ENCODE measurements around the gene DAD1. TPM values are rescaled to one million over a fixed set of nuclear protein-coding genes. Genes with fewer than 3 reads are reported as not detected.
"Not testable (repeated sequence)": the region's sequence is repeated elsewhere in the genome, so short reads cannot be mapped to it uniquely, and the experiment has no call there.

The DAD1 gene
- polyA plus RNA-seq, 3 donors from 2014 or later = 602 to 622 (median 602) TPM

DNA sequence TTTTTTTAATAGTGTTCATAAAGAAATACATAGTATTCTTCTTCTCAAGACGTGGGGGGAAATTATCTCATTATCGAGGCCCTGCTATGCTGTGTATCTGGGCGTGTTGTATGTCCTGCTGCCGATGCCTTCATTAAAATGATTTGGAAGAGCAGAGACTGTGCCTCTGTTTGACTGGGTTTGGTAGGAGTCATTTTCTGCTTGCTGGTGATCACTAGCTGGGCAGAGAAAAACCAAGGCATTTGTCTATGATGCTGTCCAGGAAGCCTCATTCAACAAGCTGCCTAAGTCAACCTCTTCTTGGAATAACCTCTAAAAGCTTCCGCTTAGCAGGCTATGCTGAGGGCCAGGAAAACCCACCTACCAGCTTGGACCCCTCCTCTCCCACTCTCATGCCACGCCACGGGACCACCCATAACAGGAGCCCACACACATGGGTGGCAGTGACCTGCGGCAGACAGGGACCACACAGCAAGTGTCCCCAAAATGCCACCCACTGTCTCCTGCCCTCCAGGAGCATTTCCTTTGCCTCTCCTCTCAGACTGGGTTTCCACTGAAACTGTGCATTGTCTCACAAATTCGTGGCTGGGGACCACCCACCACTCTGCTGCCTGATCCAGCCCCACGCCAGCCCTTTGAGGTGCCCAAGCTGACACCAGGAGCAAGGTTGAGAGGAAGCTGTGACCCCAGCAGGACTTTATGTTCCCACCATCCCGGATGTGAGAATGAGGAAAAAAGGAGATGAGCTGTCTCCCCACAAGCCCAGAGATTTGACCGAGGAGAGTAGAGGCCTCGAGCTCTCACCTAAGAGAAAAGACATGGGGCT is 36.8 kb downstream of the DAD1 start:
- DNase-seq = no peak
- Mint-ChIP-seq H3K36me3 (peaks cover 18 to 43% (median 23%) of the 10 kb centered on the region in 3 donors), H3K4me3 (peak overlapping the region in 2 of 5 donors; percentile 12 to 71), H3K27ac (peak overlapping the region; percentile 98 to 100 (median 99)), H3K9me3 (peaks cover 0 to 4% (median 2%) of the 10 kb centered on the region in 6 donors), H3K4me1 (peaks cover 75 to 92% of the 10 kb centered on the region in 2 donors), H3K27me3 (ENCODE audit: low read depth in 3 of 3) (peaks cover 12 to 22% (median 20%) of the 10 kb centered on the region in 3 donors)

DNA sequence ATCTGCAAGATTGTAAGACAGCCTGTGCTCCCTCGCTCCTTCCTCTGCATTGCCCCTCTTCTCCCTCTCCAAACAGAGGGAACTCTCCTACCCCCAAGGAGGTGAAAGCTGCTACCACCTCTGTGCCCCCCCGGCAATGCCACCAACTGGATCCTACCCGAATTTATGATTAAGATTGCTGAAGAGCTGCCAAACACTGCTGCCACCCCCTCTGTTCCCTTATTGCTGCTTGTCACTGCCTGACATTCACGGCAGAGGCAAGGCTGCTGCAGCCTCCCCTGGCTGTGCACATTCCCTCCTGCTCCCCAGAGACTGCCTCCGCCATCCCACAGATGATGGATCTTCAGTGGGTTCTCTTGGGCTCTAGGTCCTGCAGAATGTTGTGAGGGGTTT is 37.4 kb downstream of the DAD1 start:
- no peak for DNase-seq
- peak overlapping the region in 2 of 5 donors; percentile 12 to 71 for H3K4me3 Mint-ChIP-seq
- peaks cover 0 to 4% (median 2%) of the 10 kb centered on the region in 6 donors for H3K9me3 Mint-ChIP-seq
- H3K27me3 Mint-ChIP-seq (ENCODE audit: low read depth in 3 of 3) = peaks cover 12 to 16% (median 14%) of the 10 kb centered on the region in 3 donors
- H3K4me1 Mint-ChIP-seq = peaks cover 70 to 86% of the 10 kb centered on the region in 2 donors
- peak overlapping the region; percentile 98 to 100 (median 99) for H3K27ac Mint-ChIP-seq
- peaks cover 18 to 43% (median 23%) of the 10 kb centered on the region in 3 donors for H3K36me3 Mint-ChIP-seq

DNA sequence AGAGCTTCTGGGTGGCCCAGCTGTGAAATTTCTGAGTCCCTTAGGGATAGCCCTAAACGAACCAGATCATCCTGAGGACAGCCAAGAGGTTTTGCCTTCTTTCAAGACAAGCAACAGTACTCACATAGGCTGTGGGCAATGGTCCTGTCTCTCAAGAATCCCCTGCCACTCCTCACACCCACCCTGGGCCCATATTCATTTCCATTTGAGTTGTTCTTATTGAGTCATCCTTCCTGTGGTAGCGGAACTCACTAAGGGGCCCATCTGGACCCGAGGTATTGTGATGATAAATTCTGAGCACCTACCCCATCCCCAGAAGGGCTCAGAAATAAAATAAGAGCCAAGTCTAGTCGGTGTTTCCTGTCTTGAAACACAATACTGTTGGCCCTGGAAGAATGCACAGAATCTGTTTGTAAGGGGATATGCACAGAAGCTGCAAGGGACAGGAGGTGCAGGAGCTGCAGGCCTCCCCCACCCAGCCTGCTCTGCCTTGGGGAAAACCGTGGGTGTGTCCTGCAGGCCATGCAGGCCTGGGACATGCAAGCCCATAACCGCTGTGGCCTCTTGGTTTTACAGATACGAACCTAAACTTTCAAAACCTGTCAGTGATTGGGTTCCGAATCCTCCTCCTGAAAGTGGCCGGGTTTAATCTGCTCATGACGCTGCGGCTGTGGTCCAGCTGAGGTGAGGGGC is 38.9 kb downstream of the DAD1 start:
- H3K27ac Mint-ChIP-seq = peak overlapping the region; percentile 98 to 100 (median 99)
- H3K9me3 Mint-ChIP-seq = no peaks in the 10 kb centered on the region
- H3K4me1 Mint-ChIP-seq = peaks cover 57 to 78% of the 10 kb centered on the region in 2 donors
- H3K36me3 Mint-ChIP-seq = peaks cover 18 to 40% (median 23%) of the 10 kb centered on the region in 3 donors
- H3K4me3 Mint-ChIP-seq = peak overlapping the region; percentile 5 to 71 (median 26)
- H3K27me3 Mint-ChIP-seq (ENCODE audit: low read depth in 3 of 3) = peaks cover 2 to 4% (median 3%) of the 10 kb centered on the region in 3 donors
- peak in 2 of 3 donors; percentile 37 to 54 for DNase-seq

DNA sequence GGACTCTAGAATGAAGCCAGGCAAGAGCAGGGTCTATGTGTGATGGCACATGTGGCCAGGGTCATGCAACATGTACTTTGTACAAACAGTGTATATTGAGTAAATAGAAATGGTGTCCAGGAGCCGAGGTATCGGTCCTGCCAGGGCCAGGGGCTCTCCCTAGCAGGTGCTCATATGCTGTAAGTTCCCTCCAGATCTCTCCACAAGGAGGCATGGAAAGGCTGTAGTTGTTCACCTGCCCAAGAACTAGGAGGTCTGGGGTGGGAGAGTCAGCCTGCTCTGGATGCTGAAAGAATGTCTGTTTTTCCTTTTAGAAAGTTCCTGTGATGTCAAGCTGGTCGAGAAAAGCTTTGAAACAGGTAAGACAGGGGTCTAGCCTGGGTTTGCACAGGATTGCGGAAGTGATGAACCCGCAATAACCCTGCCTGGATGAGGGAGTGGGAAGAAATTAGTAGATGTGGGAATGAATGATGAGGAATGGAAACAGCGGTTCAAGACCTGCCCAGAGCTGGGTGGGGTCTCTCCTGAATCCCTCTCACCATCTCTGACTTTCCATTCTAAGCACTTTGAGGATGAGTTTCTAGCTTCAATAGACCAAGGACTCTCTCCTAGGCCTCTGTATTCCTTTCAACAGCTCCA is 39.6 kb downstream of the DAD1 start:
- peaks cover 52 to 78% of the 10 kb centered on the region in 2 donors for H3K4me1 Mint-ChIP-seq
- H3K36me3 Mint-ChIP-seq = peaks cover 20 to 40% (median 23%) of the 10 kb centered on the region in 3 donors
- no peak for DNase-seq

DNA sequence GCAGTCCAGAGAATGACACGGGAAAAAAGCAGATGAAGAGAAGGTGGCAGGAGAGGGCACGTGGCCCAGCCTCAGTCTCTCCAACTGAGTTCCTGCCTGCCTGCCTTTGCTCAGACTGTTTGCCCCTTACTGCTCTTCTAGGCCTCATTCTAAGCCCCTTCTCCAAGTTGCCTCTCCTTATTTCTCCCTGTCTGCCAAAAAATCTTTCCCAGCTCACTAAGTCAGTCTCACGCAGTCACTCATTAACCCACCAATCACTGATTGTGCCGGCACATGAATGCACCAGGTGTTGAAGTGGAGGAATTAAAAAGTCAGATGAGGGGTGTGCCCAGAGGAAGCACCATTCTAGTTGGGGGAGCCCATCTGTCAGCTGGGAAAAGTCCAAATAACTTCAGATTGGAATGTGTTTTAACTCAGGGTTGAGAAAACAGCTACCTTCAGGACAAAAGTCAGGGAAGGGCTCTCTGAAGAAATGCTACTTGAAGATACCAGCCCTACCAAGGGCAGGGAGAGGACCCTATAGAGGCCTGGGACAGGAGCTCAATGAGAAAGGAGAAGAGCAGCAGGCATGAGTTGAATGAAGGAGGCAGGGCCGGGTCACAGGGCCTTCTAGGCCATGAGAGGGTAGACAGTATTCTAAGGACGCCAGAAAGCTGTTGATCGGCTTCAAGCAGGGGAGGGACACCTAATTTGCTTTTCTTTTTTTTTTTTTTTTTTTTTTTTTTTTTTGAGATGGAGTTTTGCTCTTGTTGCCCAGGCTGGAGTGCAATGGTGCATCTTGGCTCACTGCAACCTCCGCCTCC is 40.9 kb downstream of the DAD1 start:
- peak overlapping the region in 2 of 5 donors; percentile 18 to 56 for H3K4me3 Mint-ChIP-seq
- DNase-seq = no peak
- no peaks in the 10 kb centered on the region for H3K9me3 Mint-ChIP-seq
- peaks cover 47 to 74% of the 10 kb centered on the region in 2 donors for H3K4me1 Mint-ChIP-seq
- peaks cover 0 to 3% (median 2%) of the 10 kb centered on the region in 3 donors for H3K27me3 Mint-ChIP-seq (ENCODE audit: low read depth in 3 of 3)
- H3K36me3 Mint-ChIP-seq = peaks cover 23 to 40% (median 26%) of the 10 kb centered on the region in 3 donors
- peak overlapping the region; percentile 73 to 100 (median 94) for H3K27ac Mint-ChIP-seq

More for the DNA sequence above, 39.6 kb downstream of the DAD1 start:
- Mint-ChIP-seq H3K27ac (peak overlapping the region; percentile 98 to 100 (median 99)), H3K27me3 (ENCODE audit: low read depth in 3 of 3) (peaks cover 0 to 4% (median 3%) of the 10 kb centered on the region in 3 donors), H3K4me3 (peak overlapping the region in 4 of 5 donors; percentile 5 to 71 (median 25)), H3K9me3 (no peaks in the 10 kb centered on the region)

DNA sequence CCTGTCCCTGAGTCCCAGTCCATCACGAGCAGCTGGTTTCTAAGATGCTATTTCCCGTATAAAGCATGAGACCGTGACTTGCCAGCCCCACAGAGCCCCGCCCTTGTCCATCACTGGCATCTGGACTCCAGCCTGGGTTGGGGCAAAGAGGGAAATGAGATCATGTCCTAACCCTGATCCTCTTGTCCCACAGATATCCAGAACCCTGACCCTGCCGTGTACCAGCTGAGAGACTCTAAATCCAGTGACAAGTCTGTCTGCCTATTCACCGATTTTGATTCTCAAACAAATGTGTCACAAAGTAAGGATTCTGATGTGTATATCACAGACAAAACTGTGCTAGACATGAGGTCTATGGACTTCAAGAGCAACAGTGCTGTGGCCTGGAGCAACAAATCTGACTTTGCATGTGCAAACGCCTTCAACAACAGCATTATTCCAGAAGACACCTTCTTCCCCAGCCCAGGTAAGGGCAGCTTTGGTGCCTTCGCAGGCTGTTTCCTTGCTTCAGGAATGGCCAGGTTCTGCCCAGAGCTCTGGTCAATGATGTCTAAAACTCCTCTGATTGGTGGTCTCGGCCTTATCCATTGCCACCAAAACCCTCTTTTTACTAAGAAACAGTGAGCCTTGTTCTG is 41.6 kb downstream of the DAD1 start:
- Mint-ChIP-seq H3K27me3 (ENCODE audit: low read depth in 3 of 3) (peaks cover 0 to 3% (median 2%) of the 10 kb centered on the region in 3 donors), H3K36me3 (peaks cover 23 to 37% (median 26%) of the 10 kb centered on the region in 3 donors), H3K27ac (peak overlapping the region in 4 of 6 donors; percentile 52 to 100 (median 96)), H3K4me1 (peaks cover 41 to 66% of the 10 kb centered on the region in 2 donors), H3K4me3 (no peak overlapping the region), H3K9me3 (no peaks in the 10 kb centered on the region)
- DNase-seq = no peak

DNA sequence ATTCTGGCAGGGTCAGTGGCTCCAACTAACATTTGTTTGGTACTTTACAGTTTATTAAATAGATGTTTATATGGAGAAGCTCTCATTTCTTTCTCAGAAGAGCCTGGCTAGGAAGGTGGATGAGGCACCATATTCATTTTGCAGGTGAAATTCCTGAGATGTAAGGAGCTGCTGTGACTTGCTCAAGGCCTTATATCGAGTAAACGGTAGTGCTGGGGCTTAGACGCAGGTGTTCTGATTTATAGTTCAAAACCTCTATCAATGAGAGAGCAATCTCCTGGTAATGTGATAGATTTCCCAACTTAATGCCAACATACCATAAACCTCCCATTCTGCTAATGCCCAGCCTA is 42.3 kb downstream of the DAD1 start:
- no peaks in the 10 kb centered on the region for H3K9me3 Mint-ChIP-seq
- peaks cover 0 to 3% (median 2%) of the 10 kb centered on the region in 3 donors for H3K27me3 Mint-ChIP-seq (ENCODE audit: low read depth in 3 of 3)
- H3K27ac Mint-ChIP-seq = peak overlapping the region in 2 of 6 donors; percentile 85 to 98
- H3K4me3 Mint-ChIP-seq = no peak overlapping the region
- peaks cover 25 to 41% (median 26%) of the 10 kb centered on the region in 3 donors for H3K36me3 Mint-ChIP-seq
- H3K4me1 Mint-ChIP-seq = peaks cover 33 to 59% of the 10 kb centered on the region in 2 donors
- DNase-seq = no peak

DNA sequence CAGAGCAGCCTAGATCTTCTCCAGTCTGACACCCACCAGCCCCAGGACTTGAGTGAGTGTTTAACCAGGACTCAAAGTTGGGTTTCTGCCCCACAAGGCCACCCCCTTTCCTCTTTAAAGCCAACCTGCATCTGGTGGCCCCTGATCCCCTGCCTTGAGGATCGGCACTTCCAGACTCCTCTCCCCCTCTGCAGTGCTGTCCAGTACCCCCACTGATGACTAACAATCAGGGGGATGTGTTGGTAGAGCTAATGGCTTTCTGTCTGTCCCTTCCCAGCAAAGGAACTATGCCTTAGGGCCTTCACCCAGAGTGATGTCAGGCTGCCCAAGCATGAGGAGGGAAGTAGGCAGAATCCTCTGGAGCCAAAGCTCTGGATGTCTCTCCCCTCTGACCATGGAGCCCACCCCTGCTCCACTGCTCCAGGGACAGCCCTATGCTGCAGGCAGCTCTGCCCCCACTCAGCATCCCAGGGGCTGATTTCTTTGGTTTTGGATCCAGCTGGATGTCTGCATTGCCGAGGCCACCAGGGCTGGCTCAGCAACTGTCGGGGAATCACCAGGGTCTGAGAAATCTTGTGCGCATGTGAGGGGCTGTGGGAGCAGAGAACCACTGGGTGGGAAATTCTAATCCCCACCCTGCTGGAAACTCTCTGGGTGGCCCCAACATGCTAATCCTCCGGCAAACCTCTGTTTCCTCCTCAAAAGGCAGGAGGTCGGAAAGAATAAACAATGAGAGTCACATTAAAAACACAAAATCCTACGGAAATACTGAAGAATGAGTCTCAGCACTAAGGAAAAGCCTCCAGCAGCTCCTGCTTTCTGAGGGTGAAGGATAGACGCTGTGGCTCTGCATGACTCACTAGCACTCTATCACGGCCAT is 42.9 kb downstream of the DAD1 start:
- H3K4me1 Mint-ChIP-seq = peaks cover 29 to 58% of the 10 kb centered on the region in 2 donors
- no peak overlapping the region for H3K4me3 Mint-ChIP-seq
- peak overlapping the region in 5 of 6 donors; percentile 28 to 85 (median 54) for H3K27ac Mint-ChIP-seq
- H3K9me3 Mint-ChIP-seq = no peaks in the 10 kb centered on the region
- peaks cover 0 to 3% (median 2%) of the 10 kb centered on the region in 3 donors for H3K27me3 Mint-ChIP-seq (ENCODE audit: low read depth in 3 of 3)
- no peak for DNase-seq
- H3K36me3 Mint-ChIP-seq = peaks cover 26 to 42% (median 28%) of the 10 kb centered on the region in 3 donors

DNA sequence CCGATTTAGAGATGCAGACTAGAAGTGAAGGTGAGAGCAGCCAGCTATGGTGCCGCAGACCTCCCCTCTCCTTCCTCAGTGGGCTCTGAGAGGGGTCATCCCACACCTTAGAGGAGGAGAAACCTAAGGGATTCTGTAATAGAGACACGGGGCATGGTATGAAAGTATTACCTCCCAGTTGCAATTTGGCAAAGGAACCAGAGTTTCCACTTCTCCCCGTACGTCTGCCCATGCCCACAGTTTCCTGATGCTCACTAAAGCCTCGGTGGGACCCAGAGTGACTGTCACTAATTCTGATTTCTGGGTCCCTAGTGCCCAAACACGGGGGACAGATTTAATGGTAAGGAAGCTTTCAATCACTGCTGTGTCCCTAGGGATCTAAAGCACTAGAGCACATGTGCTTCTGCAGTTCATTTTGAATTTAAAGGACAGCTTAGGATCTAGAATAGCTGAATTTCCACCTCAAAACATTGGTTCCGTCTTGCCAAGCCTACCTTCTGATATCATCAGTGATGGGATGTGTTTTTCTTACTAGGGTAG is 44.1 kb downstream of the DAD1 start:
- H3K4me1 Mint-ChIP-seq = peaks cover 19 to 46% of the 10 kb centered on the region in 2 donors
- no peak overlapping the region for H3K4me3 Mint-ChIP-seq
- peaks cover 22 to 32% (median 31%) of the 10 kb centered on the region in 3 donors for H3K36me3 Mint-ChIP-seq
- H3K9me3 Mint-ChIP-seq = no peaks in the 10 kb centered on the region
- H3K27ac Mint-ChIP-seq = peak overlapping the region; percentile 29 to 85 (median 56)
- H3K27me3 Mint-ChIP-seq (ENCODE audit: low read depth in 3 of 3) = no peaks in the 10 kb centered on the region
- DNase-seq = no peak

DNA sequence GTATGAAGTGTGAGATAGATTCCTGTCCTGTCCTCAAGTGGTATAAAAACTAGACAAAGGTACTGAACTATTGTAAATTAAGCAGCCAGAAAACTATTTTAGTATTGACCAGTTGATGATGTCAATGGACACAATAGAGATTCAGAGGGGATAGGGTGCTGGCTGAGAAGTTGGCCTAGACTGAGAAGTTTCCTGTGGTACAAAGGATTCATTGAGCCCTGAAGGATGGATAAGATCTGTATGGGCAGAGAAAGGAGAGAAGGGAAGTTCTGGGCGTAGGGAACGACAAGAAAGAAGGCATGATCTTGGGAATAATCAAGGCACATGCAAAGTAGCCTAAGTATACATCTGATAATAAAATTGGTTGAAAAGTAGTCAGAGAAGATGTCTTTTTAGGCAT is 44.6 kb downstream of the DAD1 start:
- no peaks in the 10 kb centered on the region for H3K27me3 Mint-ChIP-seq (ENCODE audit: low read depth in 3 of 3)
- H3K36me3 Mint-ChIP-seq = peaks cover 22 to 28% (median 26%) of the 10 kb centered on the region in 3 donors
- H3K27ac Mint-ChIP-seq = peak overlapping the region in 4 of 6 donors; percentile 8 to 85 (median 66)
- DNase-seq = no peak
- peaks cover 16 to 41% of the 10 kb centered on the region in 2 donors for H3K4me1 Mint-ChIP-seq
- no peak overlapping the region for H3K4me3 Mint-ChIP-seq
- H3K9me3 Mint-ChIP-seq = no peaks in the 10 kb centered on the region

DNA sequence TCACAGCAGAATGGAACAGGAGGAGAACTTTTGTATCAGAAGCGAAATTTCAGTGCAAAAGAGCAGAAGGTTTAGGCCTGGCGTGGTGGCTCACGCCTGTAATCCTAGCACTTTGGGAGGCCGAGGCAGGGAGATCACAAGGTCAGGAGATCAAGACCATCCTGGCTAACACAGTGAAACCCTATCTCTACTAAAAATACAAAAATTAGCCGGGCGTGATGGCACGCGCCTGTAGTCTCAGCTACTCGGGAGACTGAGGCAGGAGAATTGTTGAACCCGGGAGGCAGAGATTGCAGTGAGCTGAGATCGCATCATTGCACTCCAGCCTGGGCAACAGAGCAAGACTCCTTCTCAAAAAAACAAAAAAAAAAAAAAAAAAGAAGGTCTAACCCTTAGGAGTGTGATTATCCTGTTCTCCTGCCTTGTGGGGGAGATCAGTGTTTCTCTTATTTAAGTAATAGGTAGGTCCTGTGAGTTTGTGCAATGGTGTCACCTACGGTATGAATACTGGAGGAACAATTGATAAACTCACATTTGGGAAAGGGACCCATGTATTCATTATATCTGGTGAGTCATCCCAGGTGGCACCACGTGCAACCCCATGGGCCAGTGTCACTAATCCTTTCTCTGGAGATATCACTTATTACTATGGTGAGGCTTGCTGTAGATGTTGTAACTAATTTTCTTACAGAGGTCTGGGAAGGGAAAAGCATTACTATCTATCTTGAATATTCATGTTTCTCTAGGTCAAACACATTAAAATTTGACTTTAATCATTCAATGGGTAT is 45.3 kb downstream of the DAD1 start:
- Mint-ChIP-seq H3K4me1 (peaks cover 9 to 35% of the 10 kb centered on the region in 2 donors), H3K36me3 (peaks cover 17 to 27% (median 20%) of the 10 kb centered on the region in 3 donors), H3K27ac (peak overlapping the region in 4 of 6 donors; percentile 8 to 85 (median 66))
- not testable (repeated sequence) for H3K4me3 Mint-ChIP-seq; DNase-seq; H3K27me3 Mint-ChIP-seq (ENCODE audit: low read depth in 3 of 3); H3K9me3 Mint-ChIP-seq
